ENCODE data around the gene PRSS56. TPM values are rescaled to one million over a fixed set of nuclear protein-coding genes. Genes with fewer than 3 reads are reported as not detected.

Gene PRSS56
- total and polyA plus RNA-seq, 3 donors from 2014 or later: 0.86 to 1.2 (median 0.87) TPM

DNA sequence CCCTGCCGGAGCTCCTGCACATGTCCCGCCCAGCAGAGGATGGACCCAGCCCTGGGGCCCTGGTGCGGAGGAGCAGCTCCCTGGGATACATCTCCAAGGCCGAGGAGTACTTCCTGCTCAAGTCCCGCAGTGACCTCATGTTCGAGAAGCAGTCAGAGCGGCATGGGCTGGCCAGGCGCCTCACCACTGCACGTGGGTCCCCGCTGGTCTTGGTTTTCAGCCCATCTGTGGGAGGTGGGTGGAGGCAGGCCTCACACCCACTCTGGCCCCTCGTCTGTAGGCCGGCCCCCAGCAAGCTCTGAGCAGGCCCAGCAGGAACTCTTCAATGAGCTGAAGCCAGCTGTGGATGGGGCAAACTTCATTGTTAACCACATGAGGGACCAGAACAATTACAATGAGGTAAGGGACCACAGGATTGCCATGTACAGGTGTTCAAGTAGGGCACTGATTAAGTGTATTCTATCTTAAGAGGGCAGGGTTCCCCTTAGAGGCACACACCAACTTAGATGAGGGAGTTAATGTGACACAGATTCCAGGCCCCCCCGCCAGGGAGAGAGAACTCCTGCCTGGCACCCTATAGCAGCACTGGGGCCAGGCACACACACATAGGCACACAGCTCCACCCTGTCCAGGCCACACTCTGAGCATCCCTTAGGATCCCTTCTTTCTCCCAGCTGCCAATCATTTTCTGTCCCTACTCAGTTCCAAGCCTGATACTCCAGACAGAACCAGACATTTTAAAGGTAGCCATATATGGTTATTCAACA lies 13.9 kb downstream of the PRSS56 start:
- Histone ChIP-seq H3K9me3 (no peaks in the 10 kb centered on the region), H3K4me1 (no peaks in the 10 kb centered on the region), H3K36me3 (ENCODE audit: low read depth, missing control alignments) (no peaks in the 10 kb centered on the region), H3K27me3 (no peaks in the 10 kb centered on the region), H3K27ac (no peak overlapping the region), H3K4me3 (no peak overlapping the region)
- no peak for TF ChIP-seq POLR2A (IDR thresholded peaks at IDR 0.05)
- TF ChIP-seq, protein P1, sequence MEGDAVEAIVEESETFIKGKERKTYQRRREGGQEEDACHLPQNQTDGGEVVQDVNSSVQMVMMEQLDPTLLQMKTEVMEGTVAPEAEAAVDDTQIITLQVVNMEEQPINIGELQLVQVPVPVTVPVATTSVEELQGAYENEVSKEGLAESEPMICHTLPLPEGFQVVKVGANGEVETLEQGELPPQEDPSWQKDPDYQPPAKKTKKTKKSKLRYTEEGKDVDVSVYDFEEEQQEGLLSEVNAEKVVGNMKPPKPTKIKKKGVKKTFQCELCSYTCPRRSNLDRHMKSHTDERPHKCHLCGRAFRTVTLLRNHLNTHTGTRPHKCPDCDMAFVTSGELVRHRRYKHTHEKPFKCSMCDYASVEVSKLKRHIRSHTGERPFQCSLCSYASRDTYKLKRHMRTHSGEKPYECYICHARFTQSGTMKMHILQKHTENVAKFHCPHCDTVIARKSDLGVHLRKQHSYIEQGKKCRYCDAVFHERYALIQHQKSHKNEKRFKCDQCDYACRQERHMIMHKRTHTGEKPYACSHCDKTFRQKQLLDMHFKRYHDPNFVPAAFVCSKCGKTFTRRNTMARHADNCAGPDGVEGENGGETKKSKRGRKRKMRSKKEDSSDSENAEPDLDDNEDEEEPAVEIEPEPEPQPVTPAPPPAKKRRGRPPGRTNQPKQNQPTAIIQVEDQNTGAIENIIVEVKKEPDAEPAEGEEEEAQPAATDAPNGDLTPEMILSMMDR (IDR thresholded peaks at IDR 0.05): no peak
- WGBS, 2 donors: 44 to 52% methylated on average over 5 to 13 of the region's 13 CpGs
- DNase-seq: peak; percentile 84
- intact Hi-C loops (cut with DNase I; ENCODE audit: low total_unique reads): no loop called here

DNA sequence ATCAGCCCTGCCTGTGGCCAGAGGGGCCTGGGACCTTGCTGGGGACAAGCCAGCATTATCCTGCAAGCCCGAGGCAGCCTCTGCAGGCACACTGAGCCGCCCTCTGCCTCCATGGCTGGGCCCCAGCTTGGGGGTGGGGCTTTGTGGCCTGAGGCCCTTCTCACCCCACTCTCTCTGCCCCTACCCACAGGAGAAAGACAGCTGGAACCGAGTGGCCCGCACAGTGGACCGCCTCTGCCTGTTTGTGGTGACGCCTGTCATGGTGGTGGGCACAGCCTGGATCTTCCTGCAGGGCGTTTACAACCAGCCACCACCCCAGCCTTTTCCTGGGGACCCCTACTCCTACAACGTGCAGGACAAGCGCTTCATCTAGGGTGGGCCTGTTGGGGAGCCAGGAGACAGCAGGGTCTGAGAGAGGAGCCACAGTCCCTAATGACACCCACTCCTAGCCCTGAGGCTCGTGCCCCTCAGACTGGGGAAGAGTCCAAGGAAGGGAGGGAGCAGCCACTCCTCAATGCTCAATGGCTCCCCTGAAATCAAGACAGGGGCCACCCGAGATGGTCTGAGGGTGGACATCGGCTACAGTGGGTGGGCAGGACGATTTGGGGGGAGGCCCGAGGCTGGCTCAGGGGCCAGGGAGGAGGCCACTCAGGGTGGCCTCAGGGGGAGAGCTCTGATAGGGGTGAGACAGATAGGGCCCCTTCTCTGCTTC lies 14.9 kb downstream of the PRSS56 start:
- no peaks in the 10 kb centered on the region for H3K36me3 ChIP-seq (ENCODE audit: low read depth, missing control alignments)
- no peaks in the 10 kb centered on the region for H3K9me3 ChIP-seq
- no peaks in the 10 kb centered on the region for H3K4me1 ChIP-seq
- H3K27me3 ChIP-seq: no peaks in the 10 kb centered on the region
- 85 to 86% methylated on average over 12 of the region's 14 CpGs for WGBS, 2 donors
- TF ChIP-seq POLR2A (IDR thresholded peaks at IDR 0.05): no peak
- TF ChIP-seq, protein P1 (IDR thresholded peaks at IDR 0.05): no peak
- H3K4me3 ChIP-seq: no peak overlapping the region
- H3K27ac ChIP-seq: no peak overlapping the region
- DNase-seq: no peak
- intact Hi-C loops (cut with DNase I; ENCODE audit: low total_unique reads): no loop called here

DNA sequence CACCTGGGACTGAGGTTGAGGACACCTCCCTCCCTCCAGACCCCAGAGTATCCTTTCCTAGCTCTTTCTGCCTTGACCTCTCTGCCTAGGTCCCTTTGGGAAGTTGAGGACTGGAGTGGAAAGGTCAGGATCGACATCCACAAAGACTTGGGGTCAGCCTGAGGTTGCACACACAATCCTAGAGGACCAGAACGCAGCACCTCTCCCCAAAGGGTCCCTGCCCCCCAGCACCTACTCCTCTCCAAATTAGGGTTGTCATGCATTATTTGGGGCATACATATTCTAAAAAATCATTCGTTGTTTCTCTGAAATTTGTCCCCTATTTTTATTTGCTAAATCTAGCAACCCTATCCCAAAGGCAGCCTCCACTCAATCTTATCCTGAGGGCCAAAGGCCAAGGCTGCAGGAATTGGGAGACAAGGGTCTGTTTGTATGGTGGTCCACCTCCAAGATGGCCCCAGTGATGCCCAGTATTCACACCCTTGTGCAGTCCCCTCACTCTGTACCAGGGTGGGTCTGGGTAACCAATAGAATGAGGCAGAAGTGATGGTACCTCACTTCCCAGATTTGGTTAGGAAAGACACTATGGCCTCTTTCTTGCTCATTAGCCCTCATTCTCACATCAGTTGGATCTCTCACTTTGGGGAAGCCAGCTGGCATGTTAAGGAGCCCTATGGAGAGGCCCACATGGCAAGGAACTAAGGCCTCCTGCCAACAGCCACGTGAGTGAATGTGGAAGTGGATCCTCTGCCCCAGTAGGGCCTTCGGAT lies 15.8 kb downstream of the PRSS56 start:
- no peaks in the 10 kb centered on the region for H3K4me1 ChIP-seq
- H3K27me3 ChIP-seq: no peaks in the 10 kb centered on the region
- no peak overlapping the region for H3K4me3 ChIP-seq
- no peaks in the 10 kb centered on the region for H3K36me3 ChIP-seq (ENCODE audit: low read depth, missing control alignments)
- no peaks in the 10 kb centered on the region for H3K9me3 ChIP-seq
- 89 to 94% methylated on average over 5 of the region's 5 CpGs for WGBS, 2 donors
- no peak for DNase-seq
- no peak for TF ChIP-seq POLR2A (IDR thresholded peaks at IDR 0.05)
- TF ChIP-seq, protein P1 (IDR thresholded peaks at IDR 0.05): no peak
- no peak overlapping the region for H3K27ac ChIP-seq
- intact Hi-C loops (cut with DNase I; ENCODE audit: low total_unique reads): no loop called here

DNA sequence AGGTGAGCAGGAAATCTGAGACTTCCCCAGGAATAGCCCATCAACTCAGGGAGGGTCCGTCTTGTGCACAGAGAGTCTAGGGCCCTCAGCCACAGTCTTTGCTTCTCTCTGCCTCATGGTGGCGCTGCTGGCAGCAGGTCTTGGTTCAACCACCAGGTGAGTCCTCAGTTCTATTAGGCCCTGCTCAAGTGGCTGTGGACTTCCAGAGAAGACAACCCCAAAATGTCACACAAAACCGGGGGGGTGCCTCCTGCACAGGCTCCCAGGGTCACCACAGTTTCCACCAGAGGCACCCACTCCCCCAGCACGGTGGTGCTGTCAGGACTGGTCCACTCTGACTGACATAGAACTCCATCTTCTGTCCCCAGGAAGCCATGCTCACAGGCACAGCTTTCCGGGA lies 16.9 kb downstream of the PRSS56 start:
- Histone ChIP-seq H3K36me3 (ENCODE audit: low read depth, missing control alignments) (no peaks in the 10 kb centered on the region), H3K27me3 (no peaks in the 10 kb centered on the region)

More for the DNA sequence above, 16.9 kb downstream of the PRSS56 start:
- 74 to 85% methylated on average over 4 to 5 of the region's 5 CpGs for WGBS, 2 donors
- Histone ChIP-seq H3K9me3 (no peaks in the 10 kb centered on the region), H3K4me3 (no peak overlapping the region), H3K27ac (no peak overlapping the region), H3K4me1 (no peaks in the 10 kb centered on the region)
- intact Hi-C loops (cut with DNase I; ENCODE audit: low total_unique reads): no loop called here
- no peak for DNase-seq
- no peak for TF ChIP-seq POLR2A (IDR thresholded peaks at IDR 0.05)
- TF ChIP-seq, protein P1 (IDR thresholded peaks at IDR 0.05): peak in 2 of 3 experiments; percentile 7 to 19

Measured in testis (tissue), 3 donors.